ENCODE data around the gene MDM2.

The MDM2 gene

DNA sequence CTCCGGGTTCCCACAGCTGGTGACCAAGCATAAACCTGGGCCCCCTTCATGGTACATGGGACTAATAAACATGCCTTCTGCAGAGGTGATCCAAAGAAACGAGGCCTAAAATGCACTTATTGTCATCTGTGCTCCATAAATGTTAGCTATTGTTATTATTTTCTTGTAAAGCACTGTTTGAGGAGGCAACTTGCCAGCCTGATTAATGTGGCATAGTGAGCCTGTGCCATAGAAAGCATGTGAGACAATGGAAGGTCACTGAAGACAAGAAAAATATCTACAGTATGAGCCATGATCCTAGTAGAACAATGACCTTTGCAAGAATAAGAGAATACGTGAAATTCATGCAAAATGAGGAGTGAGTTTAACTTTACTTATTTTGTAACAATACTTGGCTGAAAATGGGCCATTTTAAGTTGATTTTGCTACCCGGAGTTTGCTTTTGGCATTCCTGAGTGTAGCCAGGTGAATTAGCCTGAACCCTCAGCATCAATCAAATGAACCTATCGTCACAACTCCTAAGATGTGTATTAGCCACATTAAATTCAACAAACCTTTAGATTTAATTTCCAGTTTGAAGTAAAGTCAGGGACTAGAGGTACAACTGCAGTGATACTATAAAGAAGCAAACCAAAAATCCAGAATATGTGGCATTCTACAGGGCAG, 72.8 kb downstream of the MDM2 start:
- Histone ChIP-seq H3K4me3 (ENCODE audit: low read length) (no peak overlapping the region), H3K9me2 (replicated peaks; ENCODE audit: control insufficient read depth, low read length) (no peaks in the 10 kb centered on the region), H3K4me1 (ENCODE audit: control insufficient read depth, low read length) (peaks cover 95% of the 10 kb centered on the region), H3K27ac (ENCODE audit: low read depth, low read length) (peak overlapping the region; percentile 35), H3K4me2 (ENCODE audit: low read length) (peak overlapping the region; percentile 11), H4K20me1 (ENCODE audit: control insufficient read depth, insufficient read depth, low read depth, low read length) (no peaks in the 10 kb centered on the region), H3K36me3 (ENCODE audit: control insufficient read depth, low read length) (peaks cover 39% of the 10 kb centered on the region), H3K79me2 (ENCODE audit: control insufficient read depth, low read length) (peaks cover 13% of the 10 kb centered on the region), H3K27me3 (ENCODE audit: control insufficient read depth, low read length) (no peaks in the 10 kb centered on the region), H3F3A (ENCODE audit: control insufficient read depth, insufficient read depth) (peaks cover 44% of the 10 kb centered on the region), H3K9me3 (ENCODE audit: control insufficient read depth, insufficient read depth, low read length) (no peaks in the 10 kb centered on the region)
- TF ChIP-seq EZH2phosphoT487 (IDR thresholded peaks at IDR 0.05; ENCODE audit: borderline replicate concordance, low read length), result no peak
- no peak for TF ChIP-seq CTCF (IDR thresholded peaks at IDR 0.05; ENCODE audit: low read depth, low read length, poor library complexity, severe bottlenecking)

DNA sequence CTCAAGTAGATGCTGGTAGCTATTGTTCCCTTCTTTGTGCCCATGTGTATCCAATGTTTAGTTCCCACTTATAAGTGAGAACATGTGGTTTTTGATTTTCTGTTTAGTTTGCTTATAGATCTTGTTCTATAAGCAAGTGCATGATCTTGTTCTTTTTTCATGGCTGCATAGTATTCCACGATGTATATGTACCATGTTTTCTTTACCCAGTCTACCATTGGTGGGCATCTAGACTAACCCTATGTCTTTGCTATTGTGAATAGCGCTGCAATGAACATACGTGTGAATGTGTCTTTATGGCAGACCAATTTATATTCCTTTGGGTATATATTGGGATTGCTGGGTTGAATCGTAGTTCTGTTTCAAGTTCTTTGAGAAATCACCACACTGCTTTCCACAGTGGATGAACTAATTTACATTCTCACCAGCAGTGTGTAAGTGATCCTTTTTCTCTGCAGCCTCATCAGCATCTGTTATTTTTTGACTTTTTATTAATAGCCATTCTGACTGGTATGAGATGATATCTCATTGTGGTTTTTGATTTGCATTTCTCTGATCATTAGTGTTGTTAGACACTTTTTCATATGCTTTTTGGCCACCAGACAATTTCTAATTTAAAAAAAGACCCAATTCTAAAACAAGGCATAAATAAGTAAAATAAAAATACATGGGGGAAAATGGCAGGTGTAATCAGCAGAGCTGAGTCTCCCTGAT, 74.4 kb downstream of the MDM2 start:
- H3K9me2 ChIP-seq (replicated peaks; ENCODE audit: control insufficient read depth, low read length), result no peaks in the 10 kb centered on the region
- peak overlapping the region; percentile 85 for H3K4me2 ChIP-seq (ENCODE audit: low read length)
- no peaks in the 10 kb centered on the region for H3K27me3 ChIP-seq (ENCODE audit: control insufficient read depth, low read length)
- H3K27ac ChIP-seq (ENCODE audit: low read depth, low read length), result peak overlapping the region; percentile 98
- H3K9me3 ChIP-seq (ENCODE audit: control insufficient read depth, insufficient read depth, low read length), result no peaks in the 10 kb centered on the region
- H3K4me3 ChIP-seq (ENCODE audit: low read length), result peak overlapping the region; percentile 58
- H3K36me3 ChIP-seq (ENCODE audit: control insufficient read depth, low read length), result peaks cover 34% of the 10 kb centered on the region
- no peak for TF ChIP-seq CTCF (IDR thresholded peaks at IDR 0.05; ENCODE audit: low read depth, low read length, poor library complexity, severe bottlenecking)
- TF ChIP-seq EZH2phosphoT487 (IDR thresholded peaks at IDR 0.05; ENCODE audit: borderline replicate concordance, low read length), result no peak
- no peaks in the 10 kb centered on the region for H4K20me1 ChIP-seq (ENCODE audit: control insufficient read depth, insufficient read depth, low read depth, low read length)
- H3K4me1 ChIP-seq (ENCODE audit: control insufficient read depth, low read length), result peaks cover 95% of the 10 kb centered on the region
- peaks cover 25% of the 10 kb centered on the region for H3K79me2 ChIP-seq (ENCODE audit: control insufficient read depth, low read length)
- H3F3A ChIP-seq (ENCODE audit: control insufficient read depth, insufficient read depth), result peaks cover 34% of the 10 kb centered on the region

- H3K9me2 ChIP-seq (replicated peaks; ENCODE audit: control insufficient read depth, low read length), result no peaks in the 10 kb centered on the region
Observed at GRCh38 chr12:68883151-68883550, 75.2 kb downstream of the MDM2 start.

More at GRCh38 chr12:68883151-68883550, 75.2 kb downstream of the MDM2 start:
- Histone ChIP-seq H3K4me1 (ENCODE audit: control insufficient read depth, low read length) (peaks cover 95% of the 10 kb centered on the region), H3K27ac (ENCODE audit: low read depth, low read length) (peak overlapping the region; percentile 98), H3K79me2 (ENCODE audit: control insufficient read depth, low read length) (peaks cover 33% of the 10 kb centered on the region), H3F3A (ENCODE audit: control insufficient read depth, insufficient read depth) (peaks cover 29% of the 10 kb centered on the region), H3K9me3 (ENCODE audit: control insufficient read depth, insufficient read depth, low read length) (no peaks in the 10 kb centered on the region), H3K4me2 (ENCODE audit: low read length) (peak overlapping the region; percentile 85), H3K4me3 (ENCODE audit: low read length) (peak overlapping the region; percentile 58), H3K27me3 (ENCODE audit: control insufficient read depth, low read length) (no peaks in the 10 kb centered on the region), H3K36me3 (ENCODE audit: control insufficient read depth, low read length) (peaks cover 34% of the 10 kb centered on the region), H4K20me1 (ENCODE audit: control insufficient read depth, insufficient read depth, low read depth, low read length) (no peaks in the 10 kb centered on the region)
- TF ChIP-seq EZH2phosphoT487 (IDR thresholded peaks at IDR 0.05; ENCODE audit: borderline replicate concordance, low read length), result no peak
- TF ChIP-seq CTCF (IDR thresholded peaks at IDR 0.05; ENCODE audit: low read depth, low read length, poor library complexity, severe bottlenecking), result no peak
